DOHH2 (cell line): ENCODE data around the gene DQX1.

Source experiments
- H3F3A ChIP-seq: fragments of 200-600 bp; sonication (generic), shearing (Covaris generic); 2 replicates; pipeline ENCODE4 v1.6.0; 2016; ENCODE audit warnings: antibody characterized with exemption, mild to moderate bottlenecking; ENCODE audit not compliant: control insufficient read depth, insufficient read depth
- H3K27ac ChIP-seq: fragments of 200-600 bp; sonication (generic); 2 replicates; pipeline ENCODE4 v1.5.1; 2014; ENCODE audit warnings: low read depth, mild to moderate bottlenecking, low read length, moderate library complexity
- H3K27me3 ChIP-seq: fragments of 200-600 bp; sonication (generic); 2 replicates; pipeline ENCODE4 v1.6.1; 2014; ENCODE audit warnings: mild to moderate bottlenecking, low read length, mixed read lengths; ENCODE audit not compliant: control insufficient read depth
- H3K36me3 ChIP-seq: fragments of 200-600 bp; sonication (generic); 2 replicates; pipeline ENCODE4 v1.6.1; 2014; ENCODE audit warnings: mild to moderate bottlenecking, low read length, moderate library complexity, mixed read lengths; ENCODE audit not compliant: control insufficient read depth
- H3K4me1 ChIP-seq: fragments of 200-600 bp; sonication (generic); 2 replicates; pipeline ENCODE4 v1.6.1; 2014; ENCODE audit warnings: mild to moderate bottlenecking, low read length, mixed read lengths; ENCODE audit not compliant: control insufficient read depth
- H3K4me2 ChIP-seq: fragments of 200-600 bp; sonication (generic); 2 replicates; pipeline ENCODE4 v1.6.0; 2014; ENCODE audit warnings: mild to moderate bottlenecking, low read length, moderate library complexity
- H3K4me3 ChIP-seq: fragments of 200-600 bp; sonication (generic); 2 replicates; pipeline ENCODE4 v1.5.1; 2014; ENCODE audit warnings: mild to moderate bottlenecking, low read length, mixed read lengths
- H3K79me2 ChIP-seq: fragments of 200-600 bp; sonication (generic); 2 replicates; pipeline ENCODE4 v1.6.1; 2014; ENCODE audit warnings: mild to moderate bottlenecking, low read length, mixed read lengths; ENCODE audit not compliant: control insufficient read depth
- H3K9me2 ChIP-seq: fragments of 200-600 bp; sonication (generic); replicated peaks from 2 replicates; pipeline ENCODE4 v1.6.1; 2014; ENCODE audit warnings: mild to moderate bottlenecking, low read length, mixed read lengths; ENCODE audit not compliant: control insufficient read depth
- H3K9me3 ChIP-seq: fragments of 200-600 bp; sonication (generic); 2 replicates; pipeline ENCODE4 v1.6.1; 2014; ENCODE audit warnings: antibody characterized with exemption, low read length, mixed read lengths; ENCODE audit not compliant: control insufficient read depth, insufficient read depth
- H4K20me1 ChIP-seq: fragments of 200-600 bp; sonication (generic); 2 replicates; pipeline ENCODE4 v1.6.0; 2014; ENCODE audit warnings: low read depth, mild to moderate bottlenecking, antibody characterized with exemption, low read length, moderate library complexity; ENCODE audit not compliant: control insufficient read depth, insufficient read depth
- CTCF ChIP-seq: fragments of 200-600 bp; sonication (generic); IDR thresholded peaks from one replicate; pipeline ENCODE4 v1.5.1; 2014; ENCODE audit warnings: antibody characterized with exemption, mild to moderate bottlenecking, low read depth, low read length; ENCODE audit not compliant: poor library complexity, severe bottlenecking
- EZH2phosphoT487 ChIP-seq: fragments of 200-600 bp; sonication (generic); IDR thresholded peaks from 2 replicates; pipeline ENCODE4 v1.6.1; 2017; ENCODE audit warnings: borderline replicate concordance, mild to moderate bottlenecking, antibody characterized with exemption, low read length, moderate library complexity, mixed read lengths

DQX1 gene

GRCh38 chr2:74493546-74493945 is 32.5 kb downstream of the DQX1 start:
- Histone ChIP-seq H3F3A (no peaks in the 10 kb centered on the region), H4K20me1 (no peaks in the 10 kb centered on the region), H3K9me2 (no peaks in the 10 kb centered on the region), H3K4me1 (peaks cover 4% of the 10 kb centered on the region; the same call in 1 of the 2 replicates), H3K9me3 (no peaks in the 10 kb centered on the region), H3K36me3 (peaks cover 29% of the 10 kb centered on the region), H3K27ac (no peak overlapping the region), H3K4me2 (no peak overlapping the region), H3K4me3 (no peak overlapping the region), H3K79me2 (no peaks in the 10 kb centered on the region), H3K27me3 (peaks cover 11% of the 10 kb centered on the region)
- TF ChIP-seq EZH2phosphoT487 = no peak
- no peak for TF ChIP-seq CTCF

GRCh38 chr2:74491648-74492544 is 34.1 kb downstream of the DQX1 start:
- no peak overlapping the region for H3K27ac ChIP-seq
- H3K4me1 ChIP-seq = no peaks in the 10 kb centered on the region
- no peaks in the 10 kb centered on the region for H3K79me2 ChIP-seq
- no peak overlapping the region for H3K4me3 ChIP-seq
- H3F3A ChIP-seq = no peaks in the 10 kb centered on the region
- no peaks in the 10 kb centered on the region for H3K9me3 ChIP-seq
- H3K36me3 ChIP-seq = peaks cover 29% of the 10 kb centered on the region
- H3K4me2 ChIP-seq = no peak overlapping the region
- H3K27me3 ChIP-seq = no peaks in the 10 kb centered on the region
- H3K9me2 ChIP-seq = no peaks in the 10 kb centered on the region
- no peak for TF ChIP-seq EZH2phosphoT487
- TF ChIP-seq CTCF = no peak
- H4K20me1 ChIP-seq = no peaks in the 10 kb centered on the region

DNA sequence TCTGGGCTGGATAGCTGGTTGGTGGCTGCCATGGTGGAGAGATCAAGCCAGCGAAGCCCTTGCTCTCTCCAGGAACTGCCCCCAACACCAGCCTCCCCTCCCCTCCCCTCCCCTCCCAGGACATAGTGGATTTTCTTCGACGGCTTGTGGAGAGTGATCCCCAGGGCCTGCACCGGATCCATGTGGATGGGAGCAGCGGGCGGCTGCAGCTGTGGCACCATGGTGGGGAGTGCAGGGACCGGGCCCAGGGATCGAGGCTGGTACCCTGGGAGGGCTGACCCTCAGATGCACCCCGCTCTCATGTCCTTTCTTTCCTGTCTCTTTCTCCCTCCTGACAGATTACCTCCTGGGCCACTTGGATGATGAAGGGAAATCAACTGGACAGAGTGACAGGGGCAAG is 36.1 kb downstream of the DQX1 start:
- H3K36me3 ChIP-seq = peaks cover 36% of the 10 kb centered on the region
- no peaks in the 10 kb centered on the region for H3K27me3 ChIP-seq
- no peak overlapping the region for H3K27ac ChIP-seq
- H4K20me1 ChIP-seq = no peaks in the 10 kb centered on the region
- H3K9me3 ChIP-seq = no peaks in the 10 kb centered on the region
- H3K9me2 ChIP-seq = no peaks in the 10 kb centered on the region
- H3K79me2 ChIP-seq = no peaks in the 10 kb centered on the region
- no peaks in the 10 kb centered on the region for H3F3A ChIP-seq
- H3K4me2 ChIP-seq = no peak overlapping the region
- no peak overlapping the region for H3K4me3 ChIP-seq
- no peaks in the 10 kb centered on the region for H3K4me1 ChIP-seq
- TF ChIP-seq EZH2phosphoT487 (no peak), CTCF (no peak)
